Stimulated activated CD8-positive, alpha-beta memory T cell treated with anti-CD3 and anti-CD28 coated beads, Interleukin-15, amount 100 ng/mL, for 1 hour (primary cell): ENCODE measurements around the gene FTO.

Experiments used
- DNase-seq: peaks from one replicate; pipeline ENCODE4 v3.0.0-alpha.2; 2020; ENCODE audit warnings: low read depth

FTO gene

DNA sequence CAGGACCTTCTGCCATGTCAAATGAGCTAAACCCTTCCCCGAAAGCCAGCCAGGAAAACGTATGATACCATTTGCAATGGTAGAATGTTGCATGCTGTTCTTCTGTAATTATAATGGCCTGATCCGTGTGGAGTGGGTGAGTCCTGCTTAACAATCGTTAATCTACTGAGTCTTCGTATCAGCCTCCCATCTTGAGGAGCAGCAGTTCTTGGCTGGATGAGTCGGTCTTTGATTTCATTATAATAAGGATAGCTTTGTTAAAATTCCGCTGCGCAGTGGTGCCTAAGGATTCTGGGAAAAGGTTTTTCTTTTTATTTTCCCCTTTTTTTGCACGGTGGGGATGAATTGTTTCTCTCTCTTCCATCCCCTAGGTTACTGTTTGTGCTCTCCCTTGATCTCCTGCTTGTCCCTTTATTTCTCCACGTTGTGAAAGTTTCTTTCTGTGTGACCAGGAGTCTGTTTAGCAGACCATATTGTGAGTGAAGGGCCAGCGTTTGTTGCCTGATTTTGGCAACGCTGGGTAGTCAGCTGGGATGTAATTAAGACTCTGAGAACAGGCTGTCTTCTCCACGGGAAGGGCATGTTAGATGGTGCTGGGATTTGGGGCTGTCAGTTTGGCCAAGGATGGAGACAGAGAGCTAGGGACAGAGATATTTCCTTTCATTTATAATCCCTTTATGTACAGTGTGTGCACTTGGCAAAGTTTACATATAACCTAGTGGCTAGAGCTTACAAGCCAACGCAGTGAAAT, 263.0 kb downstream of the FTO start:
- DNase-seq, result no peak

- DNase-seq, result no peak
Measured at GRCh38 chr16:53967572-53967971, 263.6 kb downstream of the FTO start.

DNA sequence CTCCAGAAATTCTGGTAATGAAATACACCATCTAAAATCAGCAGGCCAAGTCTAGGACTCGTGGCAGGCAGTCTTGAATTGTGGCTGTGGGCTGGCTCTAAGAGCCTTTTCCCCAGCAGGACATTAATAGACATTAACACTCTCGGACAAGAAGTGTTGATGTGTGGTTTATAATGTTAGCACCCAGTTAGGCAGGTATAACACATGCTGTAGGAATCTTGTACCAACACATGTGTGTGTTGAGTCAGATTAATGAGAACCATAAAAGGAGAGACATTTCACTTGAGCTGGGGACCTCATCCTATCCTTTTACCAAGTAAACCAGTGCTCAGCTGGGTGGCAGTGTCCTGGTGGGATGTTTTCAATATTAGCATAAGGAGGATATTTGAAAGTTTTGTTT, 264.5 kb downstream of the FTO start:
- no peak for DNase-seq

- DNase-seq, result no peak
Measured at GRCh38 chr16:53968896-53969295, 264.9 kb downstream of the FTO start.

DNA sequence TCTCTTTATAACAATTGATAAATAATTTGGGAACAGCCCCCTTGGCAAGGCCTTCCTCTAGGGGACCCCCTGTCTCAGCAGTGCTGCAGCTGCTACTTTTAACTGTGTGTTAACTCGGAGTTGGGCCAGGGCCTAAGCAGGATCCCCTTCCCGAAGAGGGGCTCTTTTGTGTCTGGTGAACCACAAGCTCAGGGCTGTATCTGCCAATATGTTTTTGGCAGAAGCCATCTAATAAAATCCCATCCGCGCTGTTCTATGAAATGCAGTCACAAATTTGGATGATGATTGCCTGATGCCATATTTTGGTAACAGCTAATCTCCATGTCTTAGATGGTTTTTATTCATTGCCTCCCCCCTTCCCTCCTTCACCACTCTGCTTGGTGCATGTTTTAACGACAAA, 267.7 kb downstream of the FTO start:
- no peak for DNase-seq

DNA sequence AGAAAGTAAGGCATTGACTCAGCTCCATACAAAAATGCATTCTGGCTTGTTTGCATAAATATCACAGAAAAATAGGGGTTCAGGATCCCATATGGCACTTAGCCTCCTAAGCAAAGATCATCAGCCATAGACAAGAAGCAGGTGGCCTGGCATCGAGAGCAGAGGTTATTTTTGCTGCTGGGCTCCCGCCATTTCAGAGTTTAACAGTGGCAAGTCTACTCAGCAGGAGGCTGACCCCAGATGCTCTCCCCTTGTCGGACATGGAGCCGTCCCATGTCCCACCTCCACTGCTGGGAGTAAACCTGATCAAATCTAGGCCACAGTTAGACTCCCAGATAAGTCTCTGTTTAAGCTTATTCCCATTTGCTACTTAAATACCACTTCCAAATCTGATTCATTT, 269.1 kb downstream of the FTO start:
- no peak for DNase-seq

- no peak for DNase-seq
Measured at GRCh38 chr16:53974484-53975080, 270.6 kb downstream of the FTO start.

DNA sequence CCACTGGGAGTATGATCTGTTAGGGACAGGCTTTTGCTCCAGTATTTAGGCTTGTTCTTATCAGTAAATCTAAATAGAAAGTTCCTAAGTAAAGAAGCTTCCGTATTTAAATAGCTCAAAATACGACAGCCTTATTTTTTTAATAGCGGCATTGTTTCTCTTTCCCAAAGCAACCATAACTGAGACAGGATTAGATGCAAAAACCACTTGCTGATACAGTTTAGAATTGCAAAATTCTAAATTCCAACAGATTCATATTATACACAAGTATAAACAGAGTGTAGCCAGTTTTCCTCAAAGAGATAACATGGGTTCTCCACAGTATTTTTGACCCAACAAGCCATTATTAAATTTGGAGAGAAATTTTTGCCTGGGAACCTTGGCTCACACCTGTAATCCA, 276.7 kb downstream of the FTO start:
- no peak for DNase-seq

- no peak for DNase-seq
Measured at GRCh38 chr16:53982631-53983042, 278.7 kb downstream of the FTO start.

DNA sequence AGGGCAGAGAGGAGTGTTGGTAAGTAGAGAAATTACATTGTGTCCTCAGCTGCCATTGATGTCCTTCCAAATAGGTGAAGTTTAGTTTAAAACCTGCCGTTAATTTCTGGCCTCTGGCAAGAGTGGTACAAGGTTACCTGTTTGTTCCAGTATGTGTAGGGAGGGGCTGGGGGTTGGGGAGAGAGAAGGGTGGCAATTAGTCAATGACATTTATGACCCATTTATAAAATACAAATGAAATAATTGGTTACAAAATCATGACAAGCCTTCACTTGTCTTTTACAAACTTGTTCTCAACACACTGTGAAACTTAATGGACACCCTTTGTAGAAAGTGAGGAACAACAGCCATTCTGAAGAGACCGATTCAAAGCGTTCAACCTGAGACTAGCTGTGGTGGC, 281.0 kb downstream of the FTO start:
- DNase-seq, result no peak

DNA sequence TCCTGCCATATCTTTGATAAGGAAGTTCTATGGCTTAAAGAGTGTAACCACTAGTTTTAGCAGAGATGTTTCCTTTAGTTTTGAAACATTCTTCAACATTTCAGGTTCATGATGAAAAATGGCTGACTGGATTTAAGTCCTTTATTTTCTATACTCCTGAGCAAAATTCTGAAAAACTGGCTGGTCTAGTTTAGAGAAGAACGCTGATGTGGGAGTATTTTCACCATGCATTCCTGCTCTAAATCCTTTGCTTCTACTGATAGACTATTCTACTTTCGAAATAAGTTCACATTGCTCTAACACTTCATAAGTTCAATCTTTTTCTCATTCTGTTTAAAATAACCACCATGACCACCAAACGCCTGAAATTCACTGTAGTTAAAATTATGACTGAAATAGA, 281.9 kb downstream of the FTO start:
- DNase-seq, result no peak

- no peak for DNase-seq
Measured at GRCh38 chr16:53986793-53987192, 282.8 kb downstream of the FTO start.

- DNase-seq, result no peak
Measured at GRCh38 chr16:53988136-53988535, 284.2 kb downstream of the FTO start.

DNA sequence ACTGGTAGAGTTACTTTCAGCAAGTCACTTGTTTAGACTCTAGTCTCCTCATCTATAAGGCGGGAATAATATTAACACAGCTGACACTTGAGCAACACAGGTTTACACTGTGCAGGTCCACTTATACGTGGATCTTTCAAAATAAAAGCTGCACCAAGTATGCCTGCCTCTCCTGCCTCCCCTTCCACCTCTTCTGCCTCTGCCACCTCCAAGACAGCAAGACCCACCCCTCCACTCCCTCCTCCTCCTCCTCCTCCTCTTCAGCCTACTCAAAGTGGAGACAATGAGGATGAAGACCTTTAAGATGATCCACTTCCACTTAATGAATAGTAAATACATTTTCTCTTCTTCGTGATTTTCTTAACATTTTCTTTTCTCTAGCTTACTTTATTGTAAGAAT, 285.6 kb downstream of the FTO start:
- no peak for DNase-seq

GRCh38 chr16:53991754-53992378, 287.9 kb downstream of the FTO start:
- DNase-seq, result no peak

GRCh38 chr16:53995378-53995777, 291.4 kb downstream of the FTO start:
- no peak for DNase-seq

GRCh38 chr16:53996961-53997360, 293.0 kb downstream of the FTO start:
- DNase-seq, result no peak

DNA sequence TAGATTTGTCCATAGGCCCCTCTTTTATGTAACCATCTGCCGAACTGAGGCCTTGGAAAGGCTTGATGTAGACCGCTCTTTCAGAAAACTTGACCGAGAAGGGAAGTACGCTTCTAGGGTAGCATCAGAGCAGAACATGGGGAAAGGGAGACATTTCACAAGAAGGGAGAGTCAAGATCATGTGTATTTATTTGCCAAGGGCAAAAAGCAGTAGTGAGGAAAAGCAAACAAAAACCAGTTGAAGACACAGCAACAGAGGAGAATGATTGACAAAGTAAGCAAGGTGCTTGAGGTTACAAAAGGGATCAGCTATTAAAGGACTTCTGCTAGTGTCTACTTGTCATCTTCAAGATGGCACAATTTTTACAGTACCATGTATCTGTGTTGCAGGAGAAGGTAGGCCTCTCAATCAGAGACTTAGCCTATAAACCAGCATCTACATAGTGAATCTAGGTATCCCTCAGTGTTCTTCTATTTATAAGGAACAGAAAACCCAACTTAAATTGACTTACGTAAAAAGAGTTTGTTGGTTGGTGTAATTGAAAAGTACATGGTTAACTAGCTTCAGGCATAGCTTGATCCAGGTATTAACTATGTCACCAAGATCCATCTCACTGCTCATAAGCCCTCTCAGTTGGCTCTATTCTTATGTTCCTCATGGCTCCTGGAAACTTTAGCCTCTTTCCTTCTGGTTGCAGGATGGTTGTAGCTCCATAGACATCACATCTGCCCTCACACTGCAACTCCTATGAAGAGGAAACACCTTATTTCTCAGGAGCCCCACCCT, 294.3 kb downstream of the FTO start:
- no peak for DNase-seq

GRCh38 chr16:53998966-53999522, 295.1 kb downstream of the FTO start:
- DNase-seq, result no peak

GRCh38 chr16:53999841-54000240, 295.9 kb downstream of the FTO start:
- DNase-seq, result no peak

DNA sequence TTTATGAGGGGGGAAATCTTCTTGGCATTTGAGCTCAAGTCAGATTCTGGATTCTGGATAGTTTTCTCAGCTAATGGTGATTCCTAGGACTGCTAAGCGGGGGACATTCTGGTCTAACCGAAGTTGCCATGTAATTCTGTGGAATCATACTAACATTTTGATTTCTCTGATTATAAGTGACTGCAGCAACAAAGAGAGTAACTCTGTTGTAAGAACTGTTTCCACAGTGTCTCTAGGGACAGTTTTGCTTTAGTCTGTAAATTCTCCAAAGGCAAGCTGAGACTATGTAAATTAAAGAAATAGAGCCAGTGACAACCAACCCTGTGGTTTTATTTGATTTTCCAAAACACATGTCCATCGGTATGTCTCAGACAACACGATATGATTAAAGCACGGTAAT, 296.4 kb downstream of the FTO start:
- no peak for DNase-seq

GRCh38 chr16:54006693-54007092, 302.7 kb downstream of the FTO start:
- DNase-seq, result no peak
